Measurements from ENCODE around the gene HOXA10.

Gene HOXA10

GRCh38 chr7:27189295-27189996 is 15.3 kb upstream of the HOXA10 start:
- no peak for DNase-seq (ENCODE audit: low spot score)
- H3K27me3 Mint-ChIP-seq (ENCODE audit: low read depth): peaks cover 94% of the 10 kb centered on the region
- H3K27ac Mint-ChIP-seq: no peak overlapping the region
- no peak overlapping the region for H3K4me3 Mint-ChIP-seq
- peaks cover 24% of the 10 kb centered on the region for H3K4me1 Mint-ChIP-seq (ENCODE audit: low read depth)
- H3K36me3 Mint-ChIP-seq (ENCODE audit: low read depth): peaks cover 7% of the 10 kb centered on the region
- peaks cover 3% of the 10 kb centered on the region for H3K9me3 Mint-ChIP-seq

GRCh38 chr7:27188386-27189294 is 14.5 kb upstream of the HOXA10 start:
- H3K9me3 Mint-ChIP-seq: peaks cover 3% of the 10 kb centered on the region
- peaks cover 7% of the 10 kb centered on the region for H3K36me3 Mint-ChIP-seq (ENCODE audit: low read depth)
- H3K4me1 Mint-ChIP-seq (ENCODE audit: low read depth): peaks cover 24% of the 10 kb centered on the region
- DNase-seq (ENCODE audit: low spot score): no peak
- peak overlapping the region; percentile 23 for H3K27ac Mint-ChIP-seq
- H3K4me3 Mint-ChIP-seq: peak overlapping the region; percentile 66
- H3K27me3 Mint-ChIP-seq (ENCODE audit: low read depth): peaks cover 94% of the 10 kb centered on the region

GRCh38 chr7:27187475-27188385 is 13.6 kb upstream of the HOXA10 start:
- Mint-ChIP-seq H3K9me3 (peaks cover 3% of the 10 kb centered on the region), H3K4me1 (ENCODE audit: low read depth) (peaks cover 24% of the 10 kb centered on the region), H3K4me3 (peak overlapping the region; percentile 66), H3K36me3 (ENCODE audit: low read depth) (peaks cover 8% of the 10 kb centered on the region), H3K27ac (no peak overlapping the region), H3K27me3 (ENCODE audit: low read depth) (peaks cover 94% of the 10 kb centered on the region)
- DNase-seq (ENCODE audit: low spot score): no peak

GRCh38 chr7:27186668-27187474 is 12.8 kb upstream of the HOXA10 start:
- no peak for DNase-seq (ENCODE audit: low spot score)
- Mint-ChIP-seq H3K4me3 (peak overlapping the region; percentile 3), H3K27ac (no peak overlapping the region), H3K27me3 (ENCODE audit: low read depth) (peaks cover 96% of the 10 kb centered on the region), H3K4me1 (ENCODE audit: low read depth) (peaks cover 24% of the 10 kb centered on the region), H3K9me3 (peaks cover 3% of the 10 kb centered on the region), H3K36me3 (ENCODE audit: low read depth) (peaks cover 9% of the 10 kb centered on the region)

GRCh38 chr7:27185854-27186667 is 11.9 kb upstream of the HOXA10 start:
- H3K4me1 Mint-ChIP-seq (ENCODE audit: low read depth): peaks cover 24% of the 10 kb centered on the region
- H3K27ac Mint-ChIP-seq: peak overlapping the region; percentile 75
- peaks cover 95% of the 10 kb centered on the region for H3K27me3 Mint-ChIP-seq (ENCODE audit: low read depth)
- DNase-seq (ENCODE audit: low spot score): no peak
- peaks cover 9% of the 10 kb centered on the region for H3K36me3 Mint-ChIP-seq (ENCODE audit: low read depth)
- peak overlapping the region; percentile 69 for H3K4me3 Mint-ChIP-seq
- peaks cover 3% of the 10 kb centered on the region for H3K9me3 Mint-ChIP-seq

GRCh38 chr7:27185013-27185853 is 11.1 kb upstream of the HOXA10 start, which contains the start of gene HOXA11:
TSS of gene HOXA11 (minus strand) at chr7:27185232. CDS start at chr7:27185144, 88 bp downstream.
- no peak for DNase-seq (ENCODE audit: low spot score)
- H3K4me3 Mint-ChIP-seq: peak within 1 kb of the TSS; percentile 69
- H3K27ac Mint-ChIP-seq: peak within 1 kb of the TSS; percentile 75
- peaks cover 9% of the 10 kb centered on the region for H3K36me3 Mint-ChIP-seq (ENCODE audit: low read depth)
- H3K9me3 Mint-ChIP-seq: peaks cover 3% of the 10 kb centered on the region
- H3K4me1 Mint-ChIP-seq (ENCODE audit: low read depth): peaks cover 24% of the 10 kb centered on the region
- H3K27me3 Mint-ChIP-seq (ENCODE audit: low read depth): peaks cover 89% of the 10 kb centered on the region

GRCh38 chr7:27184337-27185012 is 10.4 kb upstream of the HOXA10 start:
- Mint-ChIP-seq H3K4me3 (peak overlapping the region; percentile 55), H3K27me3 (ENCODE audit: low read depth) (peaks cover 88% of the 10 kb centered on the region), H3K9me3 (peaks cover 3% of the 10 kb centered on the region), H3K36me3 (ENCODE audit: low read depth) (peaks cover 9% of the 10 kb centered on the region), H3K27ac (peak overlapping the region; percentile 74), H3K4me1 (ENCODE audit: low read depth) (peaks cover 28% of the 10 kb centered on the region)
- DNase-seq (ENCODE audit: low spot score): no peak

- DNase-seq (ENCODE audit: low spot score): no peak
- Mint-ChIP-seq H3K4me3 (peak overlapping the region; percentile 5), H3K9me3 (peaks cover 3% of the 10 kb centered on the region), H3K36me3 (ENCODE audit: low read depth) (peaks cover 9% of the 10 kb centered on the region), H3K27me3 (ENCODE audit: low read depth) (peaks cover 87% of the 10 kb centered on the region), H3K4me1 (ENCODE audit: low read depth) (peaks cover 30% of the 10 kb centered on the region), H3K27ac (peak overlapping the region; percentile 63)
Observed at GRCh38 chr7:27183682-27184336, 9.7 kb upstream of the HOXA10 start.

GRCh38 chr7:27182861-27183681 is 9.0 kb upstream of the HOXA10 start:
- H3K4me3 Mint-ChIP-seq: no peak overlapping the region
- peaks cover 23% of the 10 kb centered on the region for H3K4me1 Mint-ChIP-seq (ENCODE audit: low read depth)
- peaks cover 3% of the 10 kb centered on the region for H3K9me3 Mint-ChIP-seq
- no peak overlapping the region for H3K27ac Mint-ChIP-seq
- peaks cover 3% of the 10 kb centered on the region for H3K36me3 Mint-ChIP-seq (ENCODE audit: low read depth)
- DNase-seq (ENCODE audit: low spot score): no peak
- H3K27me3 Mint-ChIP-seq (ENCODE audit: low read depth): peaks cover 86% of the 10 kb centered on the region

GRCh38 chr7:27182285-27182841 is 8.2 kb upstream of the HOXA10 start:
- Mint-ChIP-seq H3K9me3 (peaks cover 3% of the 10 kb centered on the region), H3K4me3 (no peak overlapping the region), H3K27ac (no peak overlapping the region), H3K36me3 (ENCODE audit: low read depth) (peaks cover 2% of the 10 kb centered on the region), H3K4me1 (ENCODE audit: low read depth) (peaks cover 20% of the 10 kb centered on the region), H3K27me3 (ENCODE audit: low read depth) (peaks cover 86% of the 10 kb centered on the region)
- no peak for DNase-seq (ENCODE audit: low spot score)

Data from T-helper 2 cell treated with Interferon-gamma antibody and Interleukin-4, amounts not matched to agents 5 μg/mL and 100 μg/mL, for 36 hours (primary cell).